ENCODE data around the gene DNA2. TPM values are rescaled to one million over a fixed set of nuclear protein-coding genes. Genes with fewer than 3 reads are reported as not detected.
A peak's percentile ranks its signal among the peaks of the same experiment; 100 is the strongest.

Gene DNA2
- total RNA-seq, 1 donor from 2014 or later: 3.5 TPM

GRCh38 chr10:68365611-68366010 is 106.2 kb downstream of the DNA2 start:
- DNase-seq (ENCODE audit: low spot score) (no peak), ATAC-seq (no peak)

- ATAC-seq (peak; percentile 77), DNase-seq (ENCODE audit: low spot score) (no peak)
Measured at GRCh38 chr10:68364101-68364886, 107.5 kb downstream of the DNA2 start.

Other genes with a start within 250 kb of the DNA2 start
- gene ATOH7, start 239.9 kb downstream of the DNA2 start, total RNA-seq: 1.2 TPM
- 26.8 TPM for gene HNRNPH3, start 139.9 kb downstream of the DNA2 start, total RNA-seq
- gene PBLD, start 139.0 kb downstream of the DNA2 start, total RNA-seq: 126 TPM
- gene RUFY2, start 64.7 kb downstream of the DNA2 start, total RNA-seq: 4.0 TPM
- 28.8 TPM for gene SLC25A16, start 55.5 kb upstream of the DNA2 start, total RNA-seq
- gene TET1, start 88.4 kb upstream of the DNA2 start, total RNA-seq: 0.81 TPM
- gene CCAR1, start 249.3 kb upstream of the DNA2 start, total RNA-seq: 17.4 TPM

Data from left lobe of liver (tissue), 2 donors.